Activated T-helper 17 cell treated with anti-CD3 and anti-CD28 coated beads, Interleukin-2, amount 50 U/mL, for 72 hours (primary cell): ENCODE data around the gene MIER2. TPM values are rescaled to one million over a fixed set of nuclear protein-coding genes. Genes with fewer than 3 reads are reported as not detected.

ENCODE experiments used
- ATAC-seq: fragments of 150-1000 bp; cut with Tn5 transposase; replicated peaks from 2 replicates; pipeline ENCODE4 v1.10.0; 2021; ENCODE audit warnings: mild to moderate bottlenecking, moderate library complexity
- H3K27ac Mint-ChIP-seq: one replicate; pipeline ENCODE4 v1.8.0; 2022; ENCODE audit warnings: mixed read lengths
- H3K27me3 Mint-ChIP-seq: one replicate; pipeline ENCODE4 v1.8.0; 2022; ENCODE audit warnings: mixed read lengths
- H3K36me3 Mint-ChIP-seq: one replicate; pipeline ENCODE4 v1.8.0; 2022; ENCODE audit warnings: low read depth, mild to moderate bottlenecking, mixed read lengths
- H3K4me1 Mint-ChIP-seq: one replicate; pipeline ENCODE4 v1.8.0; 2022; ENCODE audit warnings: mixed read lengths
- H3K4me3 Mint-ChIP-seq: one replicate; pipeline ENCODE4 v1.8.0; 2022; ENCODE audit warnings: mild to moderate bottlenecking, mixed read lengths
- H3K9me3 Mint-ChIP-seq: one replicate; pipeline ENCODE4 v1.8.0; 2022; ENCODE audit warnings: mixed read lengths
- total RNA-seq, 2 donors: library from RNA; stranded (reverse); gene quantifications; one replicate each; pipeline ENCODE4 v1.2.3, GENCODE V29; 2022

Gene MIER2
- total RNA-seq, 2 donors from 2014 or later, result 23.2 TPM

- Mint-ChIP-seq H3K36me3 (peaks cover 15% of the 10 kb centered on the region), H3K27ac (no peak overlapping the region), H3K9me3 (no peaks in the 10 kb centered on the region), H3K4me1 (no peaks in the 10 kb centered on the region), H3K4me3 (no peak overlapping the region), H3K27me3 (no peaks in the 10 kb centered on the region)
- no peak for ATAC-seq
Measured at GRCh38 chr19:305240-306150, 39.1 kb downstream of the MIER2 start.

GRCh38 chr19:296476-297225 lies 47.9 kb downstream of the MIER2 start:
- Mint-ChIP-seq H3K27me3 (peaks cover 23% of the 10 kb centered on the region), H3K27ac (no peak overlapping the region), H3K36me3 (no peaks in the 10 kb centered on the region), H3K4me1 (no peaks in the 10 kb centered on the region), H3K4me3 (no peak overlapping the region), H3K9me3 (no peaks in the 10 kb centered on the region)
- no peak for ATAC-seq

GRCh38 chr19:295687-296370 lies 48.8 kb downstream of the MIER2 start:
- ATAC-seq, result no peak
- H3K27ac Mint-ChIP-seq, result no peak overlapping the region
- no peak overlapping the region for H3K4me3 Mint-ChIP-seq
- H3K27me3 Mint-ChIP-seq, result peaks cover 23% of the 10 kb centered on the region
- H3K36me3 Mint-ChIP-seq, result no peaks in the 10 kb centered on the region
- H3K4me1 Mint-ChIP-seq, result no peaks in the 10 kb centered on the region
- H3K9me3 Mint-ChIP-seq, result no peaks in the 10 kb centered on the region

GRCh38 chr19:294946-295686 lies 49.5 kb downstream of the MIER2 start:
- Mint-ChIP-seq H3K4me1 (no peaks in the 10 kb centered on the region), H3K27me3 (peaks cover 23% of the 10 kb centered on the region), H3K9me3 (no peaks in the 10 kb centered on the region), H3K36me3 (no peaks in the 10 kb centered on the region), H3K4me3 (no peak overlapping the region), H3K27ac (no peak overlapping the region)
- ATAC-seq, result peak; percentile 64

GRCh38 chr19:294341-294945 lies 50.2 kb downstream of the MIER2 start:
- no peaks in the 10 kb centered on the region for H3K9me3 Mint-ChIP-seq
- no peaks in the 10 kb centered on the region for H3K4me1 Mint-ChIP-seq
- no peak overlapping the region for H3K4me3 Mint-ChIP-seq
- peaks cover 26% of the 10 kb centered on the region for H3K27me3 Mint-ChIP-seq
- no peak overlapping the region for H3K27ac Mint-ChIP-seq
- H3K36me3 Mint-ChIP-seq, result no peaks in the 10 kb centered on the region
- ATAC-seq, result no peak

- Mint-ChIP-seq H3K4me3 (no peak overlapping the region), H3K27ac (no peak overlapping the region), H3K27me3 (peaks cover 30% of the 10 kb centered on the region), H3K36me3 (no peaks in the 10 kb centered on the region), H3K9me3 (no peaks in the 10 kb centered on the region), H3K4me1 (no peaks in the 10 kb centered on the region)
- ATAC-seq, result no peak
Measured at GRCh38 chr19:293436-294110, 51.0 kb downstream of the MIER2 start.

- Mint-ChIP-seq H3K9me3 (no peaks in the 10 kb centered on the region), H3K4me3 (no peak overlapping the region), H3K27ac (no peak overlapping the region), H3K4me1 (no peaks in the 10 kb centered on the region), H3K36me3 (no peaks in the 10 kb centered on the region), H3K27me3 (peaks cover 30% of the 10 kb centered on the region)
- ATAC-seq, result no peak
Measured at GRCh38 chr19:292951-293350, 51.6 kb downstream of the MIER2 start.

GRCh38 chr19:292281-292884 lies 52.2 kb downstream of the MIER2 start:
- H3K4me3 Mint-ChIP-seq, result no peak overlapping the region
- H3K27me3 Mint-ChIP-seq, result peaks cover 30% of the 10 kb centered on the region
- H3K4me1 Mint-ChIP-seq, result no peaks in the 10 kb centered on the region
- ATAC-seq, result no peak
- no peaks in the 10 kb centered on the region for H3K36me3 Mint-ChIP-seq
- H3K27ac Mint-ChIP-seq, result no peak overlapping the region
- H3K9me3 Mint-ChIP-seq, result no peaks in the 10 kb centered on the region

- H3K4me3 Mint-ChIP-seq, result no peak overlapping the region
- no peaks in the 10 kb centered on the region for H3K36me3 Mint-ChIP-seq
- H3K27ac Mint-ChIP-seq, result no peak overlapping the region
- H3K27me3 Mint-ChIP-seq, result peaks cover 30% of the 10 kb centered on the region
- ATAC-seq, result no peak
- H3K9me3 Mint-ChIP-seq, result no peaks in the 10 kb centered on the region
- no peaks in the 10 kb centered on the region for H3K4me1 Mint-ChIP-seq
Measured at GRCh38 chr19:291561-292280, 52.9 kb downstream of the MIER2 start.

GRCh38 chr19:291006-291521 lies 53.5 kb downstream of the MIER2 start, which contains the start of gene PLPP2:
Gene PLPP2, minus strand, starts transcription at chr19:291403. Its CDS starts 67 bp downstream, at chr19:291336.
- no peaks in the 10 kb centered on the region for H3K9me3 Mint-ChIP-seq
- no peaks in the 10 kb centered on the region for H3K4me1 Mint-ChIP-seq
- peaks cover 27% of the 10 kb centered on the region for H3K27me3 Mint-ChIP-seq
- peak within 1 kb of the TSS; percentile 44 for H3K4me3 Mint-ChIP-seq
- peak within 1 kb of the TSS; percentile 46 for H3K27ac Mint-ChIP-seq
- H3K36me3 Mint-ChIP-seq, result no peaks in the 10 kb centered on the region
- no peak for ATAC-seq

- Mint-ChIP-seq H3K4me3 (peak overlapping the region; percentile 44), H3K36me3 (no peaks in the 10 kb centered on the region), H3K27ac (peak overlapping the region; percentile 46), H3K27me3 (peaks cover 27% of the 10 kb centered on the region), H3K4me1 (no peaks in the 10 kb centered on the region), H3K9me3 (no peaks in the 10 kb centered on the region)
- peak; percentile 44 for ATAC-seq
Measured at GRCh38 chr19:290372-291005, 54.1 kb downstream of the MIER2 start.
